ENCODE results near the gene SDHA.
"Not testable (repeated sequence)": the region's sequence is repeated elsewhere in the genome, so short reads cannot be mapped to it uniquely, and the experiment has no call there.

Gene SDHA

GRCh38 chr5:186091-187041, 31.8 kb upstream of the SDHA start:
- no peak for DNase-seq

GRCh38 chr5:187042-187431, 31.1 kb upstream of the SDHA start:
- DNase-seq, result no peak

GRCh38 chr5:187617-188451, 30.3 kb upstream of the SDHA start:
- DNase-seq, result peak; percentile 40

GRCh38 chr5:188488-189481, 29.3 kb upstream of the SDHA start:
- peak; percentile 87 for DNase-seq

GRCh38 chr5:189486-189885, 28.6 kb upstream of the SDHA start:
- no peak for DNase-seq

GRCh38 chr5:189976-190365, 28.1 kb upstream of the SDHA start:
- DNase-seq, result no peak

- no peak for DNase-seq
Observed at GRCh38 chr5:190366-191035, 27.6 kb upstream of the SDHA start.

- DNase-seq, result peak; percentile 80
Observed at GRCh38 chr5:191036-191948, 26.8 kb upstream of the SDHA start, which contains the start of gene LRRC14B. LRRC14B (plus strand) TSS chr5:191495; CDS start chr5:191539, 44 bp downstream.

GRCh38 chr5:191949-192690, 26.0 kb upstream of the SDHA start:
- DNase-seq, result no peak

GRCh38 chr5:192691-192969, 25.5 kb upstream of the SDHA start:
- DNase-seq, result no peak

- DNase-seq, result no peak
Observed at GRCh38 chr5:192970-193831, 24.9 kb upstream of the SDHA start.

- no peak for DNase-seq
Observed at GRCh38 chr5:194102-194501, 24.0 kb upstream of the SDHA start.

GRCh38 chr5:194603-195209, 23.4 kb upstream of the SDHA start:
- DNase-seq, result no peak

- no peak for DNase-seq
Observed at GRCh38 chr5:195401-196160, 22.5 kb upstream of the SDHA start.

- no peak for DNase-seq
Observed at GRCh38 chr5:196350-196749, 21.8 kb upstream of the SDHA start.

- DNase-seq, result not testable (repeated sequence)
Observed at GRCh38 chr5:197031-197430, 21.1 kb upstream of the SDHA start.

GRCh38 chr5:197892-198489, 20.1 kb upstream of the SDHA start:
- DNase-seq, result no peak
